Central memory CD4-positive, alpha-beta T cell (primary cell): ENCODE data around the gene NT5M.

Experiments
- DNase-seq: peaks from one replicate; pipeline ENCODE4 v3.0.0; 2022

NT5M gene

DNA sequence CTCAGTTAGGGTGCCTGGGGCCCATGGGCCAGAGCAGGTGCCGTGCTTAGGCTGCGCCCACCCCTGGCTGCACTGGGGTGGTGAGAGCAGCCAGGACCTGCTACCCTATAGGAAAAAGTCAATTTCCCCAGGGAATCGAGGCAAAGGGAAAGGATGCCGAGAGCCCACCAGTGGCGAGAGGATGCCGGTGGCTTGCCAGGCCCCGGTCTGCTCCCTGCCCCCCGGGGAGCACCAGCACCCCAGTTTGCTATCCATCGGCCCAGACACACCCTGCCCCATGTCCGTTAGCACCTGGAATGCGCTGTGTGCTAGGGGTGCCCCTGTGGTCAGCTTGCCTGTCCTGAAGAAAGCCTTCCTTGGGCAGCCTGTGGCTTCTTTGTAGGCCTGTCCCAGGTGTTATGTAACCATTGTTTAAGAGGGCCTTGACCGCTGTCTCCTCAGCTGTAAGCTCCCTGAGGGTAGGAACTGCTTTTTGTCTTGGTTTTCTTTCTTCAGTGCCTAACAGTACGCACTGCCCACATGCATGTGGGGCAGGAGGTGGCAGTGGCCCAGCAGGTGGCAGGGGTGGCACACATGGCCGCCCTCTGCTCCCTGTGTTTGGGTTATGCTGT, 40.8 kb downstream of the NT5M start:
- no peak for DNase-seq

DNA sequence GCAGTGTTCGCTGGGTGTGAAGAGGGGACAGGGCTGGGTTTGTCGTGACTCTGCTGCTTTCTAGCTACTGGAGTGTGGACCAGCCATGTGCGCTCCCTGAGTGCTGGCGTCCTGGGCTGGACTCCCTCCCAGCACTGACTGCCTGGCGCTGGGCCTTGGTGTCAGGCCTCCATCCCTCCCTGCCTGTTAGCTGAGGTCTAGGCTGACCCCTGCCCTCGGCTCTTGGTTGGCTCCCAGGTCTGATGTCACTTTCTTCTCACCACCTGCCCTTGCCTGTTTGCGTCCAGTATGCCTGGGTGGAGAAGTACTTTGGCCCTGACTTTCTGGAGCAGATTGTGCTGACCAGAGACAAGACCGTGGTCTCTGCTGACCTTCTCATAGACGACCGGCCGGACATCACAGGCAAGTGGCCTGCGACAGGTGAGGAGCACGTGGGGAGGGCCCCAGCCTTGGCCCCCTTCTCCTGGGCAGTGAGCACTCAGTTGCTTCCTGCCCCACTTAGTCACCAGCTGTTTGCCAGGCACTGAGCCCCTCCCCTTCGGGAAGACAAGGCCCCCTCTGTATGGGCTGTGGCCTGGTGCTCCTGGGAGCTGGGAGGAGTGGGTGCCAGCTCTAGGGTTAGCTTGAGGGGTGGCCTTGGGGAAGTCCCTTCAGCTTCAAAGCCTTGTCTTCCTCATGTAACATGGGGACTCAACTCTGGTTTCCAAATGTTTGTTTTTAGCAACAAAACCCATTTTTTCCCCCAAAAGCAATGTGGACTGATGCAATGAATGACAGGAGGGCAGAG, 41.5 kb downstream of the NT5M start:
- DNase-seq = no peak

DNA sequence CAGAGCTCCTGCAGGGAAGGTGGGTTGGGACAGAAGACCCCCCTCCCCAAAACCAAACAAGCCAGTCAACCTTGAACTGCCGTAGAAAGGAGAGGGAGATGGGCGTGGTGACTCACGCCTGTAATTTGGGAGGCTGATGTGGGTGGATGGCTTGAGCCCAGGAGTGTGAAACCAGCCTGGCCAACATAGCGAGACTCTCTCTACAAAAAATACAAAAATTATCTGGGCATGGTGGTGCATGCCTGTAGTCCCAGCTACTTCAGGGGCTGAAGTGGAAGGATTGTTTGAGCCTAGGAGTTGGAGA, 42.1 kb downstream of the NT5M start:
- DNase-seq = no peak

GRCh38 chr17:17345686-17346427, 42.7 kb downstream of the NT5M start:
- no peak for DNase-seq

GRCh38 chr17:17346428-17347233, 43.5 kb downstream of the NT5M start:
- no peak for DNase-seq

DNA sequence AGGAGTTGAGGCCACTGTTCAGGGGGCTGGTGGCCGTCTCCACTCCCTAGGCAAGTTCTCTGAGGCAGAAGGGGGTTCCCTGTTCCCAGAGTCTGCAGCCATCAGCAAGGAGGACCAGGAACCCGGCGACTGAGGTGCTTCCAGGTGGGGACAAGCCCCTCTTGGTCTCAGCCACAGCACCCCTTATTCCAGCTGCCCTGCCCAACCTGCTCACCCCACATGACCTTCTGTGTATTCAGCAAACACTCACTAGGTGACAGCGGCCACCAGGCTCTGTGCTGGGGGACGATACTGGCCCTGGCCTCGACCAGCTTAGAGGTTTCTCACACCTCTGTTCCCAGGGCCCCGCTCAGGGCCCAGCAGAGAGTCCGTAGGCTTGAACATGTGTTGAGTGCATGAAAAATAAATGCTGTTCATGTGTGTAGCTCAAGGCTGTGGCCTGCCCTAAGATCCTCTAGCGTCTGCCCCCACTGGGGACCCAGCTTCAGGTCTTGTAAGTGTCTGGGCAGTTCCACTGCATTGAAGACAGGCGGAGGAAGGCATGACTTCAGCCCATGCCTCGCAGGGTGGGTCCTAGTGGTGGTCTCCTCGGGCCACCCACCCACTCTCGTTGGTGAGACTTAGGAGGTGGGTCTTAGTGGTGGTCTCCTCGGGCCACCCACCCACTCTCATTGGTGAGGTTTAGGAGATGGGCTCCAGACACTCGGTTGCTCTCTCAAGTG, 44.2 kb downstream of the NT5M start:
- DNase-seq = no peak

- no peak for DNase-seq
Observed at GRCh38 chr17:17347956-17348871, 45.0 kb downstream of the NT5M start.

- DNase-seq = no peak
Observed at GRCh38 chr17:17348872-17349723, 45.9 kb downstream of the NT5M start.

DNA sequence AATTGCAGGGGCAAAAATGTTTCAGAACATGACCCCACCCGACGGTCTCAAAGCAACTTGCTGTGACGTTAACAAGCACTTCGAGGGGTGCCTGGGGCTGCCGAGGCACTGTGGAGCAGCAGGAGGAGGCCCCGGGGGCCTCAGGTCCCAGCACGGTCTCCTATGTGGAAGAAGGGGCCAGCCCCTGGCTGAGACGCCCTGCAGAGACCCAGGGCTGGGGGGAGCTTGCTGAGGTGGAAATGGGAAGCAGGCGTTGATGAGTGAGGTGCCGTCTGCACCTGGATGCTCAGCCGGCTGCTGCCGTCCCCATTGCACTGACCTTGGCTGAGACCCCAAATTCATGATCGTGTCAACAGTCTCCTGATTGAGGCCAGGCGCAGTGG, 46.5 kb downstream of the NT5M start:
- DNase-seq = no peak

- no peak for DNase-seq
Observed at GRCh38 chr17:17350491-17351355, 47.5 kb downstream of the NT5M start.

DNA sequence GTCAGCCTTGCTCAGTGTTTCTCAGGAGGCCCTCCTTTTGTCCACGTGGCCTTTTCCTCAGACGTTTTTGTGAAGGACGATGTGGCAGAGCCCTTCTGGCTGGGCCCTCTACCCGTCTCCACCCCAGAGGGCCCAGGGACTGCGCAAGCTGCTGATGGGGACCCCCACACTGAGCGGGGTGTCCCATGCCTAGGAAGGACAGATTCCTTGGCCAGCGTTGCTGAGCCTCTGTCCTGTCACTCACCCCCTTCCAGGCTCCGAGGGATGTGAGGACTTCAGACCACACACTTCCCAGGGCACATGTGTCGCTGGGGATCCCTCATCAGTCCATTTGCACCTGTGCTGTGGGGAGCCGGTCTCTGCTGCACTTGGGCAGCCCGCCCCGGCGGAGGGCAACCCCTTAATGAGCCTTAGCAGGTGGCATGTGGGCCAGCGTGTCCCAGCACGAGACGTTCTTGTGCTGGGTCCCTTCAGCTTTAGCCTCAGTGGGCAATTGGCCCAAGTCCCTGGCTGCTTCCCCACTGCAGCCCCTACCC, 48.3 kb downstream of the NT5M start:
- no peak for DNase-seq

GRCh38 chr17:17351901-17352781, 49.0 kb downstream of the NT5M start:
- no peak for DNase-seq

DNA sequence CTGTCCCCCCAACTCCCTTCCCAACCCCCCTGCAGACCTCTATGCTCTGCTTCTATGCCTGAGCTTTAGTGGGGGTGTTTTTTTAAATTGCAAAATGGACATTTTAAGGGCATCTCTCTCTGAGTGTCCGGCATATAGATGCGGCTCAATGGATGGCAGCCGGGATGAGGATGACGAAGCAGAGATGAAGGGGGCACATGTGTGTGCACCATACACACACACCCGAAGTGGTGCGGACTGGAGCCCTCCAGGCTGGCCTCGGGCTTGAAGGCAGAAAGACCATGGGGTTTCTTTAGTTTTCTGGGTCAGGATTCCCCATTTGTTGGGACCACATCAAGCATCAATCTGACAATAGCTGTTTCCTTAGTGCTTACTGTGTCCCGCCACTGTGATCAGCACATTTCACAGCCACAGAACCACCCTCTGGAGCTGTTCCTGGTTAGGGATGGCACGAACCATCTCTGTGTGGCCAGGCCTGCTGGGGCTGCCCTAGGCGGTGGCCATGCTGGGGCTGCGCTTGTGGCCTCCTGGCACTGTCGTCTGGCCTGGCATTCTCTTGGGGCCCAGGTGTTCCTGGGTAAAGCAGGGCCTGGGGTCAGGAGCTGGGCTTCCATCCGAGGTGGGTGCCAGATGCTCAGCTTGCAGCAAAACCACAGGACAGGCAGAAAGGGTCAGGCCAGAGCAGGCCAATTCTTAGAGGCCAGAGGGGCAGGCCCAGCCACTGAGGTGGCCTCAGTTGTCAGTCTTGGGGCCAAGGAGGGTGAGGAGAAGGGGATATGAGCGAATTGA, 49.9 kb downstream of the NT5M start:
- no peak for DNase-seq

DNA sequence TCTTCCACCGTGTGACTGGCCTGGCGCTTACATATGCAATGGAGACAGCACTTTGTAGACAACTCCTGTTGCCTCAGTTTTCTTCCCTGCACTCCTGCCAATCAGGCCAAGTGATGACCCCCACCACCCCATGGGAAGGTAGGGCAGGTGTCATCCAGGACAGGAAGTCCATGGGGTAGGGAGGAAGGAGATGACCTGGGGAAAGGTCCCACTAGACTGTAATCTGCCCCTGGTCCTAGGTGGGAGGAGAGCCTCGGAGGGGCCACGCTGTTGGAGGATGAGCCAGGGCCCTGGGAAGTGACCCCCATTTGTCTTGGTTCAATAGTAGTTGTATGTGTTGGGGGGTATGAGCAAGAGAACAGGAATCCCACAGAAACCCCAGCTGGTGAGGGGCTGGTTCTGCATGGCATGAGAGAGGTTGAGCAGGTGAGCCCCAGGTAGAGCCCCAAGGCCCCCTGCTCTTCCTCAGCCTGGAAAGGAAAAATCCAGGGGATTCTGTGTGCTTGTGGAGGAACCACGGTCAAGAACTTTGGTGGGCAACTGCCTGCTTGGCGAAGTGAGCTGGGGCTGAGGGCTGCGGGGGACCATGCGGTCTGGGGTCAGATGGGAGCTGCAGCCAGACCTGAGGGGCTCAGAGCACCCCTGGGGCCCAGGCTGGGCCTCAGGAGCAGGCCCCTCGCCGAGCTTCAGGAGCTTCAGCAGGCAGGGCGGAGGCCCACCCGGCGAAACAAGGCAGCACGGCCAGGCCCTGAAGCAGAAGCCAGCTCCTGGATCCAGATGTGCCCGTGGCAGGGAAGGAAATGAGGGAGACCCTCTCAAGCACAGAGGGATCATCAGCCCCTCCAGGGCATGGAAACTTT, 50.7 kb downstream of the NT5M start:
- no peak for DNase-seq

- peak; percentile 63 for DNase-seq
Observed at GRCh38 chr17:17354560-17355349, 51.6 kb downstream of the NT5M start.
